ENCODE data around the gene MYD88.
A peak's percentile ranks its signal among the peaks of the same experiment; 100 is the strongest.
"Not testable (repeated sequence)": the region's sequence is repeated elsewhere in the genome, so short reads cannot be mapped to it uniquely, and the experiment has no call there.

The MYD88 gene

GRCh38 chr3:38146504-38146903 is 8.0 kb downstream of the MYD88 start:
- no peak for DNase-seq

GRCh38 chr3:38147421-38147820 is 9.0 kb downstream of the MYD88 start:
- DNase-seq: no peak

GRCh38 chr3:38148311-38148882 is 9.9 kb downstream of the MYD88 start:
- DNase-seq: no peak

DNA sequence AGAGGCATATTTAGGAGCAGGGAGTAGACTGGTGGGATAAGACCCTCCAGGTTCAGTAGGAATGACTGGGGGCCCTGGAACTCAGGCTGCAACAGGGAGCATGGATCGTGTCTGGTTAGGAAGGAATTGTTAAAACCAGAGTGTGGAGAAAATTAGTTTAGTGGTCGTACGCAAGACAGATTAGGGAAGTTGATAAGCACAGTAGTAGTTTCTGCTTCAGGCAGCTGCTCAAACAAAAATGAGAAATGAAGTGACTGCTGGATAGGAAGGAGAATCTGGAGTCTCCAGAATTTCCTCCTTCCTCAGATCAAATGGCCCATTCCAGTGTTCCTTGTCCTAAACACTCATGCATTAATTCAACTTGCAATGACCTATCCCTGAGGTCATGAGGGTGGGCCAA is 11.2 kb downstream of the MYD88 start:
- no peak for DNase-seq

- no peak for DNase-seq
Measured at GRCh38 chr3:38150780-38151528, 12.5 kb downstream of the MYD88 start.

- DNase-seq: no peak
Measured at GRCh38 chr3:38151667-38152265, 13.3 kb downstream of the MYD88 start.

DNA sequence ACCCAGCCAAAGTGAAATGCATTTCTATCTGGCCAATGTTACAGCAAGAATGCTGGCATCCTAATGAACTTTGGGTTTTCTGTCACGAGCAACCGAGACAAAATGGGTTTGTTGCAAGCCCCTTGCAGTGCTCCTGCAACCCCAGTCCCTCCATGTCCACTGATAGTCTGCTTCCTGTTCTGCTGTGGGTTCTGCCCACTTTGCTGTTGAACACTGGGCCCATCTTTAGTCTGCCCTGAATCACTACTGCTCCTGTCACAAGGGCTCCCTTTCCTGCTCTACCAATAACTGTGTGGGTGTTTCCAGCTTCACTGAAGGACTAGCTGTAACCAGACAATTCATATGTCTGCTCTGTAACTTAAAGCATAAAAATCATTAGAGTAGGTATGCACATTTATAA is 14.1 kb downstream of the MYD88 start:
- no peak for DNase-seq

DNA sequence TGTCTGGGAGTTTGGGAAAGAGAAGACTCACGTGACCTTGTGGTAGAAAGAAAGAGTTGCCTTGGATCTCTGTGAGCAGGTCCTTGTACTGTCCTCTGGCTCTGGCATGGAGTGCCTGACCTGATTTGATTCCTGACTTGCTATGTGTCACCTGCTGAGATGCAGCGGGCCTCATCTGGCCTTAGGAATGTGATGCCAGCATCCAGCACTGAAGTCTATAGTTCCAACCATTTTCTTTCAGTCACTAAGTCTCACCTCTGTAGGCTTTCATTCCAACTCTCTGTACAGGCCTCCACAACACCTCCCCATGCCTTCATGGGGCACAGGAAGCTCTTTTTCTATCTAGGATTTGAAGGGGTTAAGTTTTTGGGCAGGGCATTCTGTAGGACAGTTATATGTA is 14.8 kb downstream of the MYD88 start:
- DNase-seq: no peak

DNA sequence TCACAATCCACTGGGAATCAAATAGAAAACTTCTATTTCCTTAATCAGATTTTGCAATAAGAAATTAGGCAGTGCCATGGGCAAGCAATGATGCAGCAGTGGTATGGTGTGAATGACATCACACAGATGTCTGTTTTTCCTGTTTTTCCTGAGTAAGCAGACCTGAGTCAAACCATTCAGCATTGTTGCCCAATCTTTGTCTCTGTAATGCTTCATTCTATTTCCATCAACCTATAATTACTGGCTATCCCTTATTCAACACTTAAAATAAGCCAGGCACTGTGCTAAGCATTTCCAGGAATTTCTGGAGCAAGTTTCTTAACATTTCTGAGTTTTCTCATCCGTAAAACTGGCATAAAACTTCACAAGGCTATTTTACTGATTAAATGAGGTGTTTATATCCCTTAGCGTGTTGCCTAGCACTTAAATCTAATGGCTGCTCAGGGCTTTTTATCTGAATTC is 15.6 kb downstream of the MYD88 start:
- DNase-seq: no peak

- no peak for DNase-seq
Measured at GRCh38 chr3:38154625-38155255, 16.3 kb downstream of the MYD88 start.

DNA sequence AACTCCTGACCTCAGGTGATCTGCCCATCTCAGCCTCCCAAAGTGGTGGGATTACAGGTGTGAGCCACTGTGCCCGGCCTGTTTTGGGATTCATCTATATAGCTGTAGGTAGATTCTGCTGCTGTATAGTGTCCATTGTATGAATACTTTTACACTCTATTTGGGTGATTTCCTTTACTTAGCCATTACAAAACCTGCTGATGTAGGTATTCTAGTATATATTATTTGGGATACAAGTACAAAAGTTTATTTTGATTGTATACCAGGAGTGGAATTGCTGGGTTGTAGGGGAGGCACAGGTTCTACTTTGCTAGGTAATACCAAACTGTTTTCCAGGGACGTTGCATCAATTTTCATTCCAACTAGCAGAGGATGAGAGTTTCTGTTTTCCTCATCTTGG is 17.4 kb downstream of the MYD88 start:
- DNase-seq: no peak

DNA sequence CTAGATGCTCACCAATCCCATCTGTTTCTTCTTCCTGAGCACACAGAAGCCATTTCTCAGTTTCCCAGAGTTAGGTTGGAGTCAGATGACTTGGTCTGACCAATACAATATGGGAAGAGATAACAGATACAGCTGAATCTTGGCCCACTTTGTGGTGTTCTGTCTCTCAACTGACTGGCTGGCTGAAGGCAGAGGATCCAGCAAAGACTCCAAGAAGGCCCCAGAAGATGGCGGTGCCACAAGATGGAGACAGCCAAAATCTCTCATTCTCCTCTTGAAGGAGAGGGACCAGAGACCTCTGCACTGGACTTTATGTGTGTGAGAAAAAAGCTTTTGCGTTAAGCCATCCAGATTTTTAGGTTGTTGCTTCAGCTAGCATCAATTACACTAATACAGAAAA is 18.7 kb downstream of the MYD88 start:
- no peak for DNase-seq

GRCh38 chr3:38157595-38157994 is 19.1 kb downstream of the MYD88 start:
- no peak for DNase-seq

GRCh38 chr3:38158472-38158871 is 20.0 kb downstream of the MYD88 start:
- DNase-seq: no peak

DNA sequence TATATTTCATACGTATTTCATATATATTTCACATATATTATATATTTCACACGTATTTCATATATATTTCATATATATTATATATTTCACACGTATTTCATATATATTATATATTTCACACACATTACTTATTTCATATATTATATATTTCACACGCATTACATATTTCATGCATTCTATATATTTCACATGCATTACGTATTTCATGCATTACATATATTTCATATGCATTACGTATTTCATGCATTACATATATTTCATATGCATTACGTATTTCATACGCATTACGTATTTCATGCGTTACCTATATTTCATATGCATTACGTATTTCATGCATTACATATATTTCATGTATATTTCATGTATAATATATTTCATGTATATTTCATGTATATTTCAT is 22.2 kb downstream of the MYD88 start:
- DNase-seq: not testable (repeated sequence)

- DNase-seq: no peak
Measured at GRCh38 chr3:38163117-38163840, 24.8 kb downstream of the MYD88 start.

GRCh38 chr3:38163841-38164642 is 25.6 kb downstream of the MYD88 start:
- DNase-seq: no peak

DNA sequence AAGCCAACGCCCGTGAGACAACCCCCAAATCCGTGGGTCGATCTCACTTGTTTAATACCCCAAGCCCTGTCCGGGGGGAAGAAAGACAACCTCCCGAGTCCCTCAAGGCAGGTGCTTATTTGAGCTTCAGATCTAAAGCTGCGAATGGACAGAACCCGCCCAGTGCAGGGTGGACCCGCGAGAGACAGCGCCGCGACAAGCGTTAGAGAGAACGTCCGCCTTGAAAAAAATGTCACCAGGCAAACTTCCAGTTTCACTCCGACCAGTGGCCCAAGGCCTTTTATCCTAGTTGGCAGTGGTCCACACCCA is 26.1 kb downstream of the MYD88 start:
- DNase-seq: no peak

DNA sequence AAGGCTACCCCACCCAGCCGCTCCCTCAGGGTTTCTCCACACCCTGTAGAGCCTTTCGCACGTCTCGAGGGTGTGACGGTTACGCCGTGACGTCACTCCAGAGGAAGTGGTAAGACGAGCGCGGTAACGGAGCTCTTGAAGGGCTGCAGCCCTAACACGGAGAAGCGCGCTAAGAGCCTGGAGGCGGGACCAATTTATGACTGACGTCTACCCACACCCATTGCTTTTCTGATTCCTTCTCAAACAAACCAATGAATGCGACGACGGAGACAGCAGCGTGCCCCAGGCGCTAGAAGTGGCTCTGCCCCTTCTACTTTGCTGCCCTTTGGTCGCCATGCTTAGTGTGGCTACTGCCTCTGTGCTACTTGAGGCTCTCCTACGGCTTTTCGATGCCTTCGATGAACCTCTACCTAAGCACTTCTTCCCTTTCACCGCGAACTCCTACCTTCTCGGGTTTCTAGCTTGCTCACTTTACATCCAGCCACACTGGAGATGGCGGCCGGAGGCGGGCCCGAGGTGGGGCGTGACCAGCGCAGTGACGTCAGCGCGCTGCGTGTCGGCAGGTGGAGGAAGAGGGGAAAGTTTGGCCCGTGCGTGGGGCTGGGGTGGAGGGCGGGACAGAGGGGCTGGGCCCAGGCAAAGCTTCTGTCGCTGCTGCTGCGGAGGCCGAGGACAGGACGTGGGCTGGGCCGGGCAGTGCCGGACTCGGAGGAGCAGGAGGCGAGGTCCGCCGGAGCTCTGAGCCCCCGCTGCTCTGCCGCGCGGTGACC is 26.7 kb downstream of the MYD88 start, which contains the start of gene OXSR1:
TSS of gene OXSR1 (plus strand) at position 586 of the 770 bp plus-strand sequence. CDS start 340 bp downstream, outside the sequence.
- DNase-seq: peak; percentile 92

DNA sequence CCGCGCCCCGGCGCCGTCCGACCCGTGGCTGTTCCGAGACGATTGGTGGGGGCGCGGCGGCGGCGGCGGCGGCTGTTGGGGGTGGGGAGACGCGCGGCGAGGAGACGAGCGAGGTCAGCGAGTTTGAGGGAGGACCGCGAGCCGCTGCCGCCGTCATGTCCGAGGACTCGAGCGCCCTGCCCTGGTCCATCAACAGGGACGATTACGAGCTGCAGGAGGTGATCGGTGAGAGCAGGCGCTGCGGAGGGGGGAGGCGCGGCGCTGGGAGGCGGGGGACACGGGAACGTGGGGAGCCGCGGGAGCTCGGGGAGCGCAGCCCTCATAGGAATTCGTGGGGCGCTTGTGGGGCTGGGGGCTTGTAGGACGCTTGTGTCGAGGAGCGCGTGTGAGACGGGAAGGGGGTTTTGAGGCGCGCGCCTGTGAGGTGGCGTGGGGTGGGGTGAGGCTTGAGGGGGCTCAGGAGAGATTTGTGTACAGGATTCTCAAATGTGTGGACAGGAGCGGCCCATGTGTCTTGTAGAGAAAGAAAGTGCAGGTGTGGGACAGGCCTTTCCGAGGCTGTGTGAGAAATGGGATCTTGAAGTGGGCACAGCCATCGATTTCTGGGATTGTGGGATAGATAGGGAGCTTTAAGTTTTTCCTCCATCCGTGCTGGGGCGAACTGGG is 27.4 kb downstream of the MYD88 start:
- DNase-seq: no peak

- no peak for DNase-seq
Measured at GRCh38 chr3:38167591-38167990, 29.1 kb downstream of the MYD88 start.
